BLaER1 treated with 17β-estradiol and CSF1 and Interleukin-3, amounts not matched to agents 10 nM and 100 nM (cell line): ENCODE measurements around the gene SV2C.
"Not testable (repeated sequence)": the region's sequence is repeated elsewhere in the genome, so short reads cannot be mapped to it uniquely, and the experiment has no call there.

ENCODE experiments used
- H3K27ac ChIP-seq, 11 experiments: shearing (Covaris generic); formaldehyde crosslinking; 2 replicates each; pipeline ENCODE4 v1.8.1; 2022
- H3K27me3 ChIP-seq, 11 experiments: shearing (Covaris generic); formaldehyde crosslinking; 2 replicates each; pipeline ENCODE4 v1.8.1; 2022
- H3K36me3 ChIP-seq, 11 experiments: shearing (Covaris generic); formaldehyde crosslinking; 2 replicates each; pipeline ENCODE4 v1.8.1; 2022
- H3K4me1 ChIP-seq, 10 experiments: shearing (Covaris generic); formaldehyde crosslinking; 2 replicates each; pipeline ENCODE4 v1.8.1; 2022
- H3K4me2 ChIP-seq, 11 experiments: shearing (Covaris generic); formaldehyde crosslinking; 2 replicates each; pipeline ENCODE4 v1.8.1; 2022
- H3K4me3 ChIP-seq, 10 experiments: shearing (Covaris generic); formaldehyde crosslinking; 2 replicates each; pipeline ENCODE4 v1.8.1; 2022
- H3K9ac ChIP-seq, 11 experiments: shearing (Covaris generic); formaldehyde crosslinking; 2 replicates each; pipeline ENCODE4 v1.8.1; 2022
- H3K9me3 ChIP-seq, 11 experiments: shearing (Covaris generic); formaldehyde crosslinking; replicated peaks in 1 of 11; 2 replicates each; pipeline ENCODE4 v1.8.1; 2022
- H4K20me1 ChIP-seq, 11 experiments: shearing (Covaris generic); formaldehyde crosslinking; 2 replicates each; pipeline ENCODE4 v1.8.1; 2022
- Cebpa-rat ChIP-seq, 11 experiments: shearing (Covaris generic); IDR thresholded peaks; 2 replicates each; pipeline ENCODE4 v1.8.1; 2022

SV2C gene

GRCh38 chr5:76325876-76326491, 242.8 kb downstream of the SV2C start:
- no peak for TF ChIP-seq Cebpa-rat (IDR thresholded peaks at IDR 0.05)
- peaks cover 0 to 13% (median 9%) of the 10 kb centered on the region in 11 experiments; a peak in 10 of 22 replicates for H3K9me3 ChIP-seq
- H3K4me1 ChIP-seq = peaks cover 37 to 57% (median 42%) of the 10 kb centered on the region in 10 experiments
- peak overlapping the region; percentile 23 to 85 (median 74) for H3K27ac ChIP-seq
- no peaks in the 10 kb centered on the region for H4K20me1 ChIP-seq
- no peaks in the 10 kb centered on the region for H3K36me3 ChIP-seq
- H3K27me3 ChIP-seq = no peaks in the 10 kb centered on the region
- H3K4me2 ChIP-seq = peak overlapping the region; percentile 73 to 90 (median 83)
- H3K9ac ChIP-seq = peak overlapping the region; percentile 38 to 76 (median 60); a peak in 21 of 22 replicates
- H3K4me3 ChIP-seq = peak overlapping the region in 6 of 10 experiments; percentile 15 to 43 (median 24); a peak in 8 of 20 replicates

- Histone ChIP-seq H3K9me3 (peaks cover 0 to 13% (median 9%) of the 10 kb centered on the region in 11 experiments; a peak in 10 of 22 replicates), H3K4me3 (no peak overlapping the region), H3K36me3 (no peaks in the 10 kb centered on the region), H3K4me1 (peaks cover 45 to 64% (median 49%) of the 10 kb centered on the region in 10 experiments), H3K4me2 (peak overlapping the region; percentile 73 to 90 (median 83)), H4K20me1 (no peaks in the 10 kb centered on the region), H3K9ac (peak overlapping the region in 10 of 11 experiments; percentile 38 to 76 (median 64); a peak in 19 of 22 replicates), H3K27ac (peak overlapping the region; percentile 23 to 85 (median 74)), H3K27me3 (no peaks in the 10 kb centered on the region)
- no peak for TF ChIP-seq Cebpa-rat (IDR thresholded peaks at IDR 0.05)
These were observed 243.6 kb downstream of the SV2C start for GRCh38 chr5:76326577-76327302.

GRCh38 chr5:76329346-76329745, 246.2 kb downstream of the SV2C start:
- no peak for TF ChIP-seq Cebpa-rat (IDR thresholded peaks at IDR 0.05)
- H3K4me3 ChIP-seq = no peak overlapping the region
- no peak overlapping the region for H3K27ac ChIP-seq
- peaks cover 53 to 84% (median 59%) of the 10 kb centered on the region in 10 experiments for H3K4me1 ChIP-seq
- no peaks in the 10 kb centered on the region for H4K20me1 ChIP-seq
- no peak overlapping the region for H3K4me2 ChIP-seq
- H3K27me3 ChIP-seq = no peaks in the 10 kb centered on the region
- H3K36me3 ChIP-seq = no peaks in the 10 kb centered on the region
- H3K9me3 ChIP-seq = 0 out of 22 replicates have a peak, but pooled peaks cover 0 to under 1% (median 0%) of the 10 kb centered on the region in 11 experiments
- no peak overlapping the region for H3K9ac ChIP-seq

GRCh38 chr5:76331126-76331525, 247.9 kb downstream of the SV2C start:
- Histone ChIP-seq H3K4me2 (peak overlapping the region; percentile 48 to 76 (median 58)), H3K4me1 (peaks cover 37 to 67% (median 43%) of the 10 kb centered on the region in 10 experiments)

DNA sequence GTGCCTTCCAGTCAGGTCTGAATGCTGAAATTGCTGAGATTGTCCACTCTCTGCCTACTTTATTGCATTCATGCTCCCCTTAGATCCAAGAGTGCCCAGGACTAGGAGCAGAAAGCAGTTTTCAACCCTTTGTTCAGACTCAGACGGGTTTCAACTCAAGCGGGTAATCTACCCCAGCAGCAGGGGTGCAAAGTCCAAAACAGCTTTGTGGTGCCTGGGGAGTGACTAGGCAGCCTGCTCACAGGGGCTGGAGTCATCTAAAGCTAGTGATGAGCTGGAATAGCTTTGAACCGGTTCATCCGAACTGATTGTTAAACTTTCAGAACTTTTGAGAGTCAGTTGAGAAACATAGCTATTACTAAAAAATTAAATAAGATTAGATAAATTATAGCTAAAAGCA, 248.9 kb downstream of the SV2C start:
- H3K9ac ChIP-seq = no peak overlapping the region
- H3K4me2 ChIP-seq = peak overlapping the region in 10 of 11 experiments; percentile 48 to 76 (median 63); a peak in 18 of 22 replicates
- no peaks in the 10 kb centered on the region for H4K20me1 ChIP-seq
- H3K4me1 ChIP-seq = peaks cover 28 to 61% (median 38%) of the 10 kb centered on the region in 10 experiments
- no peak for TF ChIP-seq Cebpa-rat (IDR thresholded peaks at IDR 0.05)
- no peaks in the 10 kb centered on the region for H3K27me3 ChIP-seq
- H3K27ac ChIP-seq = no peak overlapping the region; a peak in 1 of 22 replicates
- no peaks in the 10 kb centered on the region for H3K36me3 ChIP-seq
- H3K9me3 ChIP-seq = peaks cover 7 to 23% (median 14%) of the 10 kb centered on the region in 11 experiments; a peak in 18 of 22 replicates
- no peak overlapping the region for H3K4me3 ChIP-seq

More at GRCh38 chr5:76331126-76331525, 247.9 kb downstream of the SV2C start:
- TF ChIP-seq Cebpa-rat (IDR thresholded peaks at IDR 0.05) = no peak
- peak overlapping the region in 4 of 11 experiments; percentile 3 to 22 (median 12); a peak in 2 of 22 replicates for H3K27ac ChIP-seq
- H3K9me3 ChIP-seq = peaks cover under 1 to 13% (median 5%) of the 10 kb centered on the region in 11 experiments; a peak in 18 of 22 replicates
- H3K4me3 ChIP-seq = no peak overlapping the region
- no peaks in the 10 kb centered on the region for H4K20me1 ChIP-seq
- no peaks in the 10 kb centered on the region for H3K36me3 ChIP-seq
- H3K9ac ChIP-seq = peak overlapping the region in 4 of 11 experiments; percentile 2 to 39 (median 18); a peak in 1 of 22 replicates
- no peaks in the 10 kb centered on the region for H3K27me3 ChIP-seq

- Histone ChIP-seq H3K9me3 (peaks cover 7 to 25% (median 15%) of the 10 kb centered on the region in 11 experiments; a peak in 18 of 22 replicates), H3K27me3 (no peaks in the 10 kb centered on the region), H3K4me3 (no peak overlapping the region), H3K36me3 (no peaks in the 10 kb centered on the region), H3K4me1 (peaks cover 26 to 61% (median 38%) of the 10 kb centered on the region in 10 experiments), H3K4me2 (peak overlapping the region in 5 of 11 experiments; percentile 22 to 76 (median 33); a peak in 6 of 22 replicates), H4K20me1 (no peaks in the 10 kb centered on the region), H3K27ac (no peak overlapping the region), H3K9ac (no peak overlapping the region)
- no peak for TF ChIP-seq Cebpa-rat (IDR thresholded peaks at IDR 0.05)
These were observed 249.5 kb downstream of the SV2C start for GRCh38 chr5:76332611-76333205.

- Histone ChIP-seq H3K27me3 (no peaks in the 10 kb centered on the region), H3K27ac (no peak overlapping the region), H3K4me2 (peak overlapping the region in 7 of 11 experiments; percentile 13 to 76 (median 33); a peak in 8 of 22 replicates), H3K4me1 (peaks cover 25 to 61% (median 39%) of the 10 kb centered on the region in 10 experiments), H3K4me3 (no peak overlapping the region), H4K20me1 (no peaks in the 10 kb centered on the region), H3K36me3 (no peaks in the 10 kb centered on the region), H3K9me3 (peaks cover 7 to 25% (median 15%) of the 10 kb centered on the region in 11 experiments; a peak in 18 of 22 replicates), H3K9ac (no peak overlapping the region)
- no peak for TF ChIP-seq Cebpa-rat (IDR thresholded peaks at IDR 0.05)
These were observed 250.4 kb downstream of the SV2C start for GRCh38 chr5:76333571-76333970.

- no peak overlapping the region for H3K27ac ChIP-seq
These were observed 251.4 kb downstream of the SV2C start for GRCh38 chr5:76334574-76334973.

GRCh38 chr5:76335451-76335850, 252.3 kb downstream of the SV2C start:
- not testable (repeated sequence) for H3K4me3 ChIP-seq, H3K4me2 ChIP-seq, H3K9ac ChIP-seq, H4K20me1 ChIP-seq, H3K36me3 ChIP-seq, H3K27me3 ChIP-seq, H3K27ac ChIP-seq
- Histone ChIP-seq H3K4me1 (peaks cover 25 to 52% (median 38%) of the 10 kb centered on the region in 10 experiments), H3K9me3 (peaks cover 7 to 25% (median 15%) of the 10 kb centered on the region in 11 experiments; a peak in 18 of 22 replicates)

More at GRCh38 chr5:76334574-76334973, 251.4 kb downstream of the SV2C start:
- Histone ChIP-seq H3K4me1 (peaks cover 25 to 59% (median 38%) of the 10 kb centered on the region in 10 experiments), H3K9ac (no peak overlapping the region), H3K9me3 (peaks cover 7 to 25% (median 15%) of the 10 kb centered on the region in 11 experiments; a peak in 18 of 22 replicates), H3K4me3 (no peak overlapping the region), H3K36me3 (no peaks in the 10 kb centered on the region), H3K4me2 (peak overlapping the region in 2 of 11 experiments; percentile 68 to 76; a peak in 1 of 22 replicates), H3K27me3 (no peaks in the 10 kb centered on the region), H4K20me1 (no peaks in the 10 kb centered on the region)
- TF ChIP-seq Cebpa-rat (IDR thresholded peaks at IDR 0.05) = no peak

DNA sequence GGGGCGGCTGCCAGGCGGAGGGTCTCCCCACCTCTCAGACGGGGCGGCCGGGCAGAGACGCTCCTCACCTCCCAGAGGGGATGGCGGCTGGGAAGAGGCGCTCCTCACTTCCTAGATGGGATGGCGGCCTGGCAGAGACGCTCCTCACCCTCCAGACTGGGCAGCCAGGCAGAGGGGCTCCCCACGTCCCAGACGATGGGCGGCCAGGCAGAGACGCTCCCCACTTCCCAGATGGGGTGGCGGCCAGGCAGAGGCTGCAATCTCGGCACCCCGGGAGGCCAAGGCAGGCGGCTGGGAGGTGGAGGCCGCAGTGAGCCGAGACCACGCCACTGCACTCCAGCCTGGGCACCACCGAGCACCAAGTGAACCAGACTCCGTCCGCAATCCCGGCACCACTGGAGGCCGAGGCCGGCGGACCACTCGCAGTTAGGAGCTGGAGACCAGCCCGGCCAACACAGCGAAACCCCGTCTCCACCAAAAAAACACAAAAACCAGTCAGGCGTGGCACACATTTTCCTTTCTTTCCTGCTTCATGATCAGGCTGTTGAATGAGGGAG, 253.1 kb downstream of the SV2C start:
- H3K9ac ChIP-seq, H3K4me3 ChIP-seq, H3K36me3 ChIP-seq, H3K27me3 ChIP-seq, H4K20me1 ChIP-seq: not testable (repeated sequence)
- Histone ChIP-seq H3K4me1 (peaks cover 21 to 50% (median 34%) of the 10 kb centered on the region in 10 experiments), H3K27ac (peak overlapping the region in 1 of 11 experiments; percentile 18; a peak in 1 of 22 replicates), H3K9me3 (peaks cover 7 to 25% (median 15%) of the 10 kb centered on the region in 11 experiments; a peak in 18 of 22 replicates), H3K4me2 (0 out of 22 replicates have a peak overlapping the region, but pooled peaks of 3 of the 11 experiments have one; percentile 2 to 73 (median 34))
